Urothelium cell line (cell line): ENCODE data around the gene ANKH.
A peak's percentile ranks its signal among the peaks of the same experiment; 100 is the strongest.

Source experiments
- DNase-seq: peaks from one replicate; pipeline ENCODE4 v3.0.0; 2011; ENCODE audit warnings: low spot score, mixed read lengths
- FAIRE-seq: peaks from 2 replicates; lab custom pipeline; 2011; peaks lifted over from hg19 to GRCh38; lab: Jason Lieb, UNC

Gene ANKH

GRCh38 chr5:14767053-14767452 is 104.5 kb downstream of the ANKH start:
- no peak for FAIRE-seq
- no peak for DNase-seq

GRCh38 chr5:14766584-14766983 is 105.0 kb downstream of the ANKH start:
- FAIRE-seq (no peak), DNase-seq (no peak)

GRCh38 chr5:14765587-14765986 is 106.0 kb downstream of the ANKH start:
- FAIRE-seq (no peak), DNase-seq (no peak)

GRCh38 chr5:14762549-14763216 is 108.9 kb downstream of the ANKH start:
- FAIRE-seq, result no peak

GRCh38 chr5:14760548-14761002 is 111.0 kb downstream of the ANKH start:
- FAIRE-seq (peak; percentile 13), DNase-seq (no peak)

More at GRCh38 chr5:14762549-14763216, 108.9 kb downstream of the ANKH start:
- no peak for DNase-seq

GRCh38 chr5:14759744-14760547 is 111.6 kb downstream of the ANKH start:
- no peak for FAIRE-seq
- no peak for DNase-seq

GRCh38 chr5:14757850-14758249 is 113.7 kb downstream of the ANKH start:
- FAIRE-seq (no peak), DNase-seq (no peak)

- FAIRE-seq, result no peak
- DNase-seq, result no peak
Measured at GRCh38 chr5:14756478-14756877, 115.1 kb downstream of the ANKH start.

- DNase-seq (no peak), FAIRE-seq (no peak)
Measured at GRCh38 chr5:14753947-14754346, 117.6 kb downstream of the ANKH start.

- FAIRE-seq (no peak), DNase-seq (no peak)
Measured at GRCh38 chr5:14753292-14753691, 118.3 kb downstream of the ANKH start.

- DNase-seq (no peak), FAIRE-seq (no peak)
Measured at GRCh38 chr5:14752497-14753071, 119.0 kb downstream of the ANKH start.

GRCh38 chr5:14750712-14751111 is 120.9 kb downstream of the ANKH start:
- DNase-seq (no peak), FAIRE-seq (no peak)

GRCh38 chr5:14749579-14750101 is 121.9 kb downstream of the ANKH start:
- DNase-seq, result no peak
- no peak for FAIRE-seq

GRCh38 chr5:14748180-14748900 is 123.2 kb downstream of the ANKH start:
- no peak for FAIRE-seq
- no peak for DNase-seq

- no peak for FAIRE-seq
- no peak for DNase-seq
Measured at GRCh38 chr5:14745753-14746152, 125.8 kb downstream of the ANKH start.

GRCh38 chr5:14745188-14745563 is 126.4 kb downstream of the ANKH start:
- FAIRE-seq, result no peak
- DNase-seq, result no peak

- no peak for FAIRE-seq
- DNase-seq, result no peak
Measured at GRCh38 chr5:14744296-14745187, 127.0 kb downstream of the ANKH start.

- FAIRE-seq (no peak), DNase-seq (peak; percentile 26)
Measured at GRCh38 chr5:14743601-14744295, 127.8 kb downstream of the ANKH start.

GRCh38 chr5:14742498-14742897 is 129.1 kb downstream of the ANKH start:
- DNase-seq (no peak), FAIRE-seq (no peak)
